HUES64 (cell line): ENCODE data around the gene LRP6.

ENCODE experiments used
- H3K27ac ChIP-seq: 2 replicates; pipeline ENCODE4 v1.7.0; 2013; ENCODE audit warnings: low read depth, low read length, inconsistent platforms
- H3K27me3 ChIP-seq: 2 replicates; pipeline ENCODE4 v1.6.1; 2013; ENCODE audit warnings: mild to moderate bottlenecking, low read length; ENCODE audit not compliant: insufficient read depth
- H3K36me3 ChIP-seq: 2 replicates; pipeline ENCODE4 v1.6.1; 2013; ENCODE audit warnings: mild to moderate bottlenecking, low read length; ENCODE audit not compliant: insufficient read depth
- H3K4me1 ChIP-seq: 2 replicates; pipeline ENCODE4 v1.6.1; 2013; ENCODE audit warnings: mild to moderate bottlenecking, low read length, moderate library complexity; ENCODE audit not compliant: insufficient read depth
- H3K4me3 ChIP-seq: 2 replicates; pipeline ENCODE4 v1.5.1; 2013; ENCODE audit warnings: mild to moderate bottlenecking, low read length, moderate library complexity
- H3K9ac ChIP-seq: 2 replicates; pipeline ENCODE4 v1.6.1; 2013; ENCODE audit warnings: mild to moderate bottlenecking, low read depth, low read length
- H3K9me3 ChIP-seq: 2 replicates; pipeline ENCODE4 v1.6.1; 2013; ENCODE audit warnings: low read depth, low read length; ENCODE audit not compliant: insufficient read depth
- WGBS: fragments of 150-250, 120-280 bp; methylation state at CpG from one replicate; pipeline ENCODE4 v1.1.7; 2013; ENCODE audit warnings: missing lambda C conversion rate; 5-methylcytosine and 5-hydroxymethylcytosine counted together

The LRP6 gene

DNA sequence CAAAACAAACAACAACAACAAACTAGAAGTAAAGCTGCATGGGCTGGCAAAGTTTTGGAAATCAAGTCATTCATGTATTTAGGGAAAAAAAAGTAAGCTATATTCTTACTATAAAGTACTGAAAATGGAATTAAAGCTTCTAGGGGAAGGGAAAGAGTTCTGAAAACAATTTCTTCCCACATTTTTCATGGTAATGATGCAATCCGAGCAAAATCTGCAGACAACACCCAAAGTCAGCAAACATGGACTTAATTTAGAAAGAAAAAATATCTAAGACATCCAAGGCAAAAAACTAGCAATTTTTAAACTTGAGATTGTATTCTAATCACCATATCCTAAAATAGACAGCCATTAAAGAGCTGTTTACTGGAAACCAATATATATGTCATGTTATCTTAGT lies 86.3 kb downstream of the LRP6 start:
- H3K27ac ChIP-seq = no peak overlapping the region
- H3K4me3 ChIP-seq = no peak overlapping the region
- H3K36me3 ChIP-seq = peaks cover 57% of the 10 kb centered on the region
- H3K9me3 ChIP-seq = no peaks in the 10 kb centered on the region
- WGBS = 100% methylated on average over 1 of the region's 1 CpG
- H3K27me3 ChIP-seq = no peaks in the 10 kb centered on the region
- no peaks in the 10 kb centered on the region; the same call in 1 of the 2 replicates for H3K4me1 ChIP-seq
- H3K9ac ChIP-seq = no peak overlapping the region

DNA sequence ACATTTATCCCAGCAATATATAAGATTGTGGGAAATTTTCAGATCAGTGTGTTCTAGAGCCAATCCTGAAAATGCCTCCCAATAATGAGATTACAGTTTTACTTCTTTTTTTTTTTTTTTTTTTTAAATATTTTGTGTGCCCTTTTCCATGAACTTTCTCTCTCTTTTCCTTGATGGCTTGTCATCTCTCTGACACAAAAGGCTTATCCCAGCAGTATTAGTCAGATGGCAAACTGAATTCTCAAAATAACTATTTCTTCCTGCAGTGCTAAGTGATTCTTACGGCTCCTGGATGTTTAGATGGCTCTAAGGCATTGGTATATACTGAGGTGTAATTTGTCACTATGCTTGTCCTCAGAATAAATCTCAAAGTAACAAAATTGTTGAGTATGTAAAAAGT lies 86.7 kb downstream of the LRP6 start:
- Histone ChIP-seq H3K27me3 (no peaks in the 10 kb centered on the region), H3K4me3 (no peak overlapping the region), H3K4me1 (no peaks in the 10 kb centered on the region; the same call in 1 of the 2 replicates), H3K9ac (no peak overlapping the region), H3K27ac (no peak overlapping the region), H3K36me3 (peaks cover 57% of the 10 kb centered on the region), H3K9me3 (no peaks in the 10 kb centered on the region)
- 40% methylated on average over 1 of the region's 1 CpG for WGBS

DNA sequence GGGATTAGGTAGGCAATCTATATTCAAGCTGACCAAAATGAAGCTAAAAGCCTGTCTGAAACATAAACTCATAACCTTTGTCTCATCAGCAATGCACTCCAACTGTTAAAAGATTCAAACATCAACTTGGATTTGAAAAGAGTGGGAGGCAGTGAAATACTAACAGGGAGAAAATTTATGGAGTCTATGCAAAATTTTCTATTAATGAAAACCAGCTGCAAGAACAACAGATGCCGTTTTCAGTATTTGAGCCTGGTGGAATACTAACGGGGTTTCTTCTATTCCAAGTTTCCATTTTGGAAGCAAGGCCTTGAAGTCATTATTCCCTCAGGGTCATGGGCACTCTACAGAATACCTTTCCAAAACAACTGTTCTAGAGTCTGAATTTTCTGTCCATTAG lies 88.3 kb downstream of the LRP6 start:
- 97% methylated on average over 2 of the region's 2 CpGs for WGBS
- Histone ChIP-seq H3K27me3 (no peaks in the 10 kb centered on the region), H3K4me1 (no peaks in the 10 kb centered on the region; the same call in 1 of the 2 replicates), H3K27ac (no peak overlapping the region), H3K9ac (no peak overlapping the region), H3K36me3 (peaks cover 56% of the 10 kb centered on the region), H3K9me3 (no peaks in the 10 kb centered on the region), H3K4me3 (no peak overlapping the region)

DNA sequence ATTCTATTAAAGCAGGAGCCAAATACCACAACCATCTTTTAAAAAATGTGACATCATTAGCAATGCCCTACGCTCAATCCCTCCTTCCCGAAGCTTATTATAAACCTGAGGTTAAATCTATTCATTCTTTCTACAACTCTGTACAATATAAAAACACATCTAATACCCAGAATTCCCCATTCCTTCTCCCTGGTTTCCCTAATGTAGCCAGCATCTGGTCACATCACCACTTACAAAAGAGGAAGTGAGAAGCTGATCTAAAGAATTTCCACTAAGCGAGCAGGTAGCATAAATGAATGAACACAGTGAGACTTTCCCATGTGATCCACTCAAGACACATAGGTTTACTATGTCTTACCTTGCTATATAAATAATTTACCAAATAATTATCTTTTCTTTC lies 90.4 kb downstream of the LRP6 start:
- no peaks in the 10 kb centered on the region for H3K27me3 ChIP-seq
- no peaks in the 10 kb centered on the region for H3K4me1 ChIP-seq
- H3K9ac ChIP-seq = no peak overlapping the region
- H3K4me3 ChIP-seq = no peak overlapping the region
- peaks cover 45% of the 10 kb centered on the region for H3K36me3 ChIP-seq
- H3K27ac ChIP-seq = no peak overlapping the region
- no peaks in the 10 kb centered on the region for H3K9me3 ChIP-seq
- 94% methylated on average over 3 of the region's 3 CpGs for WGBS

DNA sequence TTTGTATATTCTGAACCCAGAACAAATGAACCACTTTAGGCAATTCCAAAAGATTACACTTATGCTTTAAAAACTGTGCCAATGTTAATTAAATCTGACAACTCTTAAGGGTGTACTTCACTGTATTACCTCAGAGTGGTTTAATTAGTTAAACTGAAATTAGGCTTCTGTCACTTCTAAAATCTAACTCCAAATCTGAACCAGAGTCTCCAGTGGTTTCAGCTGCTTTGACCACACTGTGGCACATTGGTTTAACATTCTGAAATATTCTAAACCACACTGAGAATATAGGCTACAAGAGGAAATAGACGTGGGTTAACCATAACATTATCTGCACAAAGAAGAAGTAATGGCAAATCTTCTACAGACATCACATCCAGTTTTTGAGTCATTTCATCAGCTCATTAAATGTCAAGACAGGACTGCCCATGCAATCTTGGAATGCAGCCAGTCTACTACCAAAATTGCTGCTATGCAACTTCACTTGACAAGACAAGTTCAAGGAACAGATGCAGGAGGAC lies 94.8 kb downstream of the LRP6 start:
- Histone ChIP-seq H3K27me3 (no peaks in the 10 kb centered on the region), H3K27ac (no peak overlapping the region; the same call in 1 of the 2 replicates), H3K4me3 (no peak overlapping the region), H3K9ac (no peak overlapping the region), H3K9me3 (no peaks in the 10 kb centered on the region), H3K4me1 (no peaks in the 10 kb centered on the region), H3K36me3 (0 out of 2 replicates have a peak, but pooled peaks cover 6% of the 10 kb centered on the region)
- 84% methylated on average over 1 of the region's 1 CpG for WGBS

DNA sequence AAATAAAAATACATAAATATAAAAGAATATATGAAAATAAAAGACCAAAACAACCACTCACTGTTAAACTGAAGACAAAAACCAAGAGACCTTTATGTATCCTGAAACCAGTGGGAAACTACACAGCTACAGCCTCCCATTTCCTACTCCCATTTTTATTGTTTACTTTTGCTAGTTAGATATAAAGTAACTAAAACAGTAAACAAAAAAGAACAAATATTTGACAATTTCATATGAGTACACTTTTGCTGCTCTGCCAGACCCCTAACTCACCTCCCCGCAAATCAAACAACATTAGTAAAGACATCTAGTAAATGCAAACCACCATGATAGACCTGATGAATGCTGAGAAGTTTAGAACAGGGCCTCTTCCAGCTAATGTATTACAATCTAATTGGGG lies 99.0 kb downstream of the LRP6 start:
- H3K4me1 ChIP-seq = no peaks in the 10 kb centered on the region
- H3K36me3 ChIP-seq = peaks cover 23% of the 10 kb centered on the region
- no peak overlapping the region for H3K9ac ChIP-seq
- H3K27me3 ChIP-seq = no peaks in the 10 kb centered on the region
- H3K9me3 ChIP-seq = no peaks in the 10 kb centered on the region
- WGBS = 100% methylated on average over 1 of the region's 1 CpG
- no peak overlapping the region for H3K4me3 ChIP-seq
- no peak overlapping the region for H3K27ac ChIP-seq

DNA sequence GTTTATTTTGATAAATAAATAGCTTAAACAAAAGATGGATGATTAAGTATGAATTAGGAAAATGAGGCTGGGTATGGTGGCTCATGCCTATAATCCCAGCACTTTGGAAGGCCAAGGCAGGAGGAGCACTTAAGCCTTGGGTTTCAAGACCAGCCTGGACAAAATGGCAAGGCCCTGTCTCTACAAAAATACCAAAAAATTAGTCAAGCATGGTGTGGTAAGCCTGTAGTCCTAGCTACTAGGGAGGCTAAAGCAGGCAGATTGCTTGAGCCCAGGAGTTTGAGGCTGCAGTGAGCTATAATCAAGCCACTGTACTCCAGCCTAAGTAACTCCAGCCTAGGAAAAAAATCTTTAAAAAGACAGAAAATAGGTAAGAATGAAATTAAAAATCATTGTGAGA lies 100.1 kb downstream of the LRP6 start:
- Histone ChIP-seq H3K9me3 (no peaks in the 10 kb centered on the region), H3K9ac (no peak overlapping the region), H3K4me3 (no peak overlapping the region), H3K27me3 (no peaks in the 10 kb centered on the region), H3K4me1 (no peaks in the 10 kb centered on the region), H3K36me3 (peaks cover 32% of the 10 kb centered on the region), H3K27ac (no peak overlapping the region)

DNA sequence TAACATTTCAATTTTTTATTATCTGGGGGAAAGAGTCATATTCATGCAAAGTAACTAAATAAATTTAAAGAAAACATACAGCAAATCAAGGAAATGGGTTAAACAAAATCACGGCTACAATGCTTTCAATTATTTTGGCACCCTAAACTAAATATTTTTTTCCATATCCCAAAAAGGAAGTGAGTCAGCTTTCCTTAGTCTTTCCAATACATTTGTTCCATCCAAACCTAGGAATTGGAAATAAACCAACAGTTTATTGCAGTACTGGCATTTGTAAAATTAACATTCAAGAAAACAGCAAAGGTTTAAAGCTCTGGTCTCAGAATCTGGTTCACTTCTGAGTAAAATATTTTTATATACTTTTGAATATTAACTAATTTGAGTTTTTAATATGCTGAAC lies 106.9 kb downstream of the LRP6 start:
- peaks cover 95% of the 10 kb centered on the region for H3K36me3 ChIP-seq
- H3K4me3 ChIP-seq = no peak overlapping the region
- H3K4me1 ChIP-seq = no peaks in the 10 kb centered on the region
- no peak overlapping the region for H3K9ac ChIP-seq
- H3K27me3 ChIP-seq = no peaks in the 10 kb centered on the region
- no peaks in the 10 kb centered on the region for H3K9me3 ChIP-seq
- H3K27ac ChIP-seq = no peak overlapping the region
- WGBS = 100% methylated on average over 1 of the region's 1 CpG

DNA sequence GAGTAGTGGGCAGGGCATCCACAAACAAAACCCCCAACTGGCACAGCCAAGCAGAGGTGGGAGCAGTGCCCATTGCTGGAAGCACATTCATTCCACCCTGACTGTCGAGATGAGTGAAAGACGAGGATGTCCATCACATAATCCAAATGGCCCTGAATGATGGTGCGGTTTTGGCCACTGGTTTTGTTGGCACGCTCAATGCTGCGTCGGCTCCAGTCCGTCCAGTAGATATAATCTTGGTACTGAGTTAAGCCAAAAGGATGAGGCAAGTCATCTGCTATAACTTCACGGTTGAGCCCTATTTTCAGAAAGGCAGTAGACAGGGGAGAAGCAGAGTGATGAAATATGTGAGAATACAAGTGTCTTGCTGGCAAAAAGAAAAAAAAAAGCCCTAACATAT lies 108.0 kb downstream of the LRP6 start:
- Histone ChIP-seq H3K4me3 (no peak overlapping the region), H3K27ac (no peak overlapping the region), H3K4me1 (no peaks in the 10 kb centered on the region), H3K9me3 (no peaks in the 10 kb centered on the region), H3K36me3 (peaks cover 92% of the 10 kb centered on the region), H3K9ac (no peak overlapping the region), H3K27me3 (no peaks in the 10 kb centered on the region)
- WGBS = 95% methylated on average over 8 of the region's 8 CpGs

DNA sequence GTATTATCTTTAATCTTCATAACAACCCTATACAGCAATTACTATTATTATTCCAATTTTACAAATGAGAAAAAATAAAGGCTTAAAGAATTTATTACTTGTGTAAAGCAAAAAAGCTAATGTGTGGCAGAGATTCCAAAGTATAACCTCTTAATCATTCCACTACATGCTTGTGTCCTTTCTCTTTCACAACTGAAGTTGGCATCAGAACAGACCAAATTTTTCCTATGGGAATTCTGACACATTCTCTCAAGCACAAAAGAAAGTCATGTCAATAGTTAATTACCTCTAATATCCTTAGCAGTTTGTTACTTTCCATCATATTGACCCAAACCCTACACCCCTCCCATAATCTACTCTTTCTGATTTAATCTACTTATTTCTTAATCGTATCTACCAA lies 109.4 kb downstream of the LRP6 start:
- Histone ChIP-seq H3K9me3 (no peaks in the 10 kb centered on the region), H3K36me3 (peaks cover 88% of the 10 kb centered on the region), H3K4me1 (no peaks in the 10 kb centered on the region), H3K27ac (no peak overlapping the region), H3K9ac (no peak overlapping the region), H3K4me3 (no peak overlapping the region), H3K27me3 (no peaks in the 10 kb centered on the region)
- WGBS = 100% methylated on average over 1 of the region's 1 CpG

DNA sequence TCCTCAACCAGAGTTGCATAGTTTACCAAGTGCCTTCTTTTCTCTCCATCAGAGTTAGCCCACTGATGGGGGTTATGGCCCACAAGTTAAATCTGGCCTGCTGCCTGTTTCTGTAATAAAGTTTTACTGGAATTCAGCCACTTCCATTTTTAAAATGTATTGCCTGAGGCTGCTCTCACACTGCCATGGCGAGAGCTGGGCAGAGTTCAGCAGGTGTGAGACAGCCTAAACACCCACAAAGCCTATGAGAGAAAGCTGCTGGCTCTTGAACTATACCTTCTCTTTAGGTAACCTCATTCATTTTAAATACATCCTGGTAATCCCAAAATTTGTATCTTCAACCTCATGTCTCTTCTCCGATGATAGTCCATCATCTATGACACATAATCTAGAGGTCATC lies 110.0 kb downstream of the LRP6 start:
- no peak overlapping the region for H3K4me3 ChIP-seq
- WGBS = 94% methylated on average over 2 of the region's 2 CpGs
- H3K27ac ChIP-seq = no peak overlapping the region
- H3K4me1 ChIP-seq = no peaks in the 10 kb centered on the region
- peaks cover 83% of the 10 kb centered on the region for H3K36me3 ChIP-seq
- H3K9me3 ChIP-seq = no peaks in the 10 kb centered on the region
- H3K9ac ChIP-seq = no peak overlapping the region
- no peaks in the 10 kb centered on the region for H3K27me3 ChIP-seq

DNA sequence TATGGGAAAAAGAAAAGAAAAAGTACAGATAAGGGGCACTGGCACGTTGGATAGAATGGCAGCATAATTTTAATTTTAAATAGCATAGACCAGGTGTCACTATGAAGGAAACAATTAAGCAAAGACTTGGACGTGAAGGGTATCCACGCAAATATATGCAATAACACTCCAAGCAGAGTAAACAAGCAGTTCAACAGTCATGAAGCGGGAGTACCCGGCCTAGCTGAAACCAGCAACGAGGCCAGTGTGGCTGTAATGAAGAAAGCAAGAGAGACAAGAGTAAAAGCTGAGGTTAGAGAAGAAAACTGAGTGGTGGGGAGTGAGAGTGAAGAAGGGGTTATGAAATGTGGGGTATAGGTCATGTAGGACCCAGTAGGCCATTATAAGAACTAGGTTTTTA lies 110.7 kb downstream of the LRP6 start:
- no peaks in the 10 kb centered on the region for H3K4me1 ChIP-seq
- no peak overlapping the region for H3K4me3 ChIP-seq
- no peaks in the 10 kb centered on the region for H3K27me3 ChIP-seq
- peaks cover 80% of the 10 kb centered on the region for H3K36me3 ChIP-seq
- WGBS = 97% methylated on average over 6 of the region's 6 CpGs
- no peaks in the 10 kb centered on the region for H3K9me3 ChIP-seq
- no peak overlapping the region for H3K27ac ChIP-seq
- no peak overlapping the region for H3K9ac ChIP-seq
